ENCODE results near the gene TAS2R31.

TAS2R31 gene

GRCh38 chr12:10994307-10994706 lies 36.9 kb downstream of the TAS2R31 start:
- DNase-seq, result no peak

GRCh38 chr12:10989107-10989506 lies 42.1 kb downstream of the TAS2R31 start:
- DNase-seq, result no peak

GRCh38 chr12:10986812-10987211 lies 44.4 kb downstream of the TAS2R31 start, which contains the start of gene TAS2R50:
TSS of gene TAS2R50 (minus strand) at chr12:10986912. CDS start at chr12:10986860, 52 bp downstream.
- DNase-seq, result no peak

GRCh38 chr12:10982244-10982643 lies 49.0 kb downstream of the TAS2R31 start:
- DNase-seq, result no peak

Measured in NCI-H82 (cell line).